ENCODE data around the gene LRRC4C.

The LRRC4C gene

DNA sequence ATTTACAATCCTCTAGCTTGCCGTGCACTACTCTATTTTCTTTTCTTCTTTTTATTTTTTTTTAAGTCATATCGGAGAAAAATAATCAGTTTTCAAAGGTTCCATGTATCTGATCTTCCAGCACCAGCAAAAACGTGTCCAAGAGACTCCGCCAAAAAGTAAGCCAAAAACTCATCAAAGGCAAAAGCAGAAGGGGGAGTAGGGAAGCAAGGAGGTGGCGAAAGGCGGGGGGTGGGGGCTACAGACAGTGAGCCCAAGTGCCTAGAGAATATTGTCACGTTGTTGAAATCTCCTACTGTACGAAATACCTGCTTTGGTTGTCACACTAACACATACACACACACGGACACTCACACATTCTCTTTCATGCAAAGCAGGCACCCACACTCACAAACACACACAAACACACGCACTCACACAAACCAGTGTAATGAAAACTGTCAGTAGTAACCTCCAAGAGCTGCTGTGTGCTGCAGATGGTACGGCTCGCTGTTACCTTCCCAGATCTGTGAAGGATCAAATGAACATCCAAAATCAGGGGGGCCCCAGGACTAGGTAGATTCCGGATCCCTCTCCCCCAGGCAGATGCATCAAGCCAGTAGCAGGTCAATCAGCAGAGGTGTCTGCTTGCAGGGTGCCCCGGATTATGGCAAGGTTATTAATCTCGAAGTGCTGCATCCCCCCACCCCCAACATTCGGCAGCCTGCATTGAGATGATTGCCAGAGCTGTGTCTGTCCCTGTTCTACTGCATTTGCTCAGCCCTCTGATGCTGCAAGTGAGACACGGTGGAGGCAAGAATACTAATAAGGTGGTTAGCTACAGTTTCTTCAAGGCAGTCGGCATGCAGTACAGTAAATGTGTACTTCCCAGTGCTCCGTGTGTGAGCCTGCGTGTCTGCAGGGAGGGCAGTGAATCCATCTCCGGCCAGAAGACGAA lies at the start of gene LRRC4C:
TSS of gene LRRC4C (minus strand) at position 188 of the 937 bp plus-strand sequence.
- no peak for DNase-seq (ENCODE audit: low spot score)

DNA sequence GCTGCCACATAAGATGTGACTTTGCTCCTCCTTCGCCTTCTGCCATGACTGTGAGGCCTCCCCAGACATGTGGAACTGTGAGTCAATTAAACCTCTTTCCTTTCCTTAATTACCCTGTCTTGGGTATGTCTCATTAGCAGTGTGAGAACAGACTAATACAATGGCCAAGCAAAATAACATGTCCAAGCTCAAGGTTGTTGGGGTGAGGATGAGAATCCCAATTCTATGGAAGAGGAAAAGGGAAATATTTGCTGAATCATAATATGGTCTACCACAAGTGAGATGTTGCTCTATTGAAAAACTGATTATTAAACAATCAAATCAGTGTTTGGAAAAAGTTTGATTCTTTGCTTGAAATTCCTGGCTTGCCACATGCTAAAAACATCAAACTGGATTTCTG lies 48.7 kb upstream of the LRRC4C start:
- no peak for DNase-seq (ENCODE audit: low spot score)

DNA sequence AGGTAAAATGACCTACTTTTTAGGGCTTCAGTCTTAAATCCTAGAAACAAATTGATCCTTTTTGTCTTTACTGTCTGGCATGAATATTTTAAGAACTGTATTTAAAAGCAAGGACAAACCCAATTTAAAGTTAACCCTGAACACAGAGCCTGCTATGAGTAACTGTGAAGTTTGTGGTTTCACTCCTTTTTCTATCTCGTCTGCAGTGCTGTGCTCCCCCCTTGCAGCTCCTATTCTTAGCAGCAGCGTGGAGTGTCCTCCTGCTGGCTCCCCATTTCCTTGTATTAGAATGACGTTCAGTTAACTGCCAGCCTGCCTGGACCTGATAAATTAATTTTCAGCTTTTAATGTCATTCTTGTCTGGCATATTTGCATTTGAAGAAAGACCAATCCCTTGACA lies 40.0 kb upstream of the LRRC4C start:
- DNase-seq (ENCODE audit: low spot score): no peak

DNA sequence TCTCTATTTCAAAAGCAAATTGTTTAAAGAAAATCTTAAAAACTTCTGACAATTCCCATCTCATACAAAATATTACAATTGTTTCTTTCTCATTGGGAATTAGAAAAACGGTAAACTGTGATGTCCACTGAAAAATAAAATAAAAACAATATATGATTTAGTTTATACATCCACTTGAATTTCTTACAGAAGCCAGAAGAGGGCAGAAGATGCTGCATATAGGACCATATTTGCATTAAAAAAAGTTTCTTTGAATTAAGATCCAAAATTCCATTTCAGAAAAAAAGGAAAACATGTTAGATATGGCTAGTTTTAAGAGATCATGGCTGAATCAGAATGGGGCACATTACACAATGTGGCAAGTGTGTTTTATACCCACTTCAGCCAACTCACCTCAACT lies 39.3 kb upstream of the LRRC4C start:
- DNase-seq (ENCODE audit: low spot score): no peak

DNA sequence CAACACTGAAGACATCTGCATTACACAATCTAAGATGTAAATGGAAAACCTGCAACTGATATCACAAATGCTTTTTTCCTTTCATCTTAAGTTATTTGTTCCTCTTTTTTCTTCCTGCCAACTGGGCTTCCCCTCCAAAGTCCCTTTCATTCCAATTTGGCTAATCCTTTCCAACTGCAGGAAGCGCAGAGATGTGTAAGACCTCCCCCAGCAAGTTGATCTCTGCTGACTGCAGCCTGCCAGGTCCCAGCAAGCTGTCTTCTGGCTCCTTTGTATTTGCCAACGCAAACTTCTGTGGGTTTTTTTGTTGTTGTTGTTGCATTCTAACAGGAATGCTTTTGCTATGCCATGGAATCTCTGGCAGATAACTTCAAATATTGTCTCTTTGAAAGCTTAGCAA lies 38.5 kb upstream of the LRRC4C start:
- no peak for DNase-seq (ENCODE audit: low spot score)

DNA sequence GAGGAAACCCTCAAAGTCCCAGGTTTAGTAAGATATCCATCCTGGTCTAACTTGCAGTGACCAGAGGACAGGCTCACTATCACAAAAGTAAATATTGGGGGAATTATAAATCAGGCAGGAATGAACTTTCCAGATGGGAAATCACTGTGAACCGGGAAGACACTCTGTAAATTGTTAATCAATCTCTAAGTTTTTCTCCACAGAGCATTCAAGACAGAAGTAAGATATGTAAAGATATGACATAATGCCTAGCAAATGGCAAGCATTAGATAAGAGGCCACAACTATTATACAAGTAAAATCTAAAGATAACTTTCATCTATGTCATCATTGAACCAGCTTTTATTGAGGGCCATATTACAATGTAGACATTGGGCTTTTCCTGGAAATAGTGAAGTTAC lies 35.3 kb upstream of the LRRC4C start:
- no peak for DNase-seq (ENCODE audit: low spot score)

DNA sequence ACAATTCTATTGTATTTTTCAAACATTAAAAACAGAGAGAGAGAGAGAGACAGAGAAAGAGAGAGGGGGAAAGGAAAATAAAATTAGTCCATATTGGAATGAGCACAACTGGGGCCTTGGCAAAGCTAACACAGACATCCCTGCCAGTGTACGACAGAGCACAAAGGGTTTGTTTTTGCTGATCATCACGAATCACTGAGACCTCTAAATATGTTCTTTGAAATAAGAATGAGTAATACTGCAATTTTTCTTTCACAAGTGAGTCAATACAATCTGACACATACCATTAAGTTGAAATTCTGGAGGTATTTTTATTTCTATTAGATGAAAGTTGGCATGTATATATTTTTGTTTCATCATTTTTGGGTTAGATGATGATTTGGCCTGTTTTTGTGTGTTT lies 27.0 kb upstream of the LRRC4C start:
- no peak for DNase-seq (ENCODE audit: low spot score)

DNA sequence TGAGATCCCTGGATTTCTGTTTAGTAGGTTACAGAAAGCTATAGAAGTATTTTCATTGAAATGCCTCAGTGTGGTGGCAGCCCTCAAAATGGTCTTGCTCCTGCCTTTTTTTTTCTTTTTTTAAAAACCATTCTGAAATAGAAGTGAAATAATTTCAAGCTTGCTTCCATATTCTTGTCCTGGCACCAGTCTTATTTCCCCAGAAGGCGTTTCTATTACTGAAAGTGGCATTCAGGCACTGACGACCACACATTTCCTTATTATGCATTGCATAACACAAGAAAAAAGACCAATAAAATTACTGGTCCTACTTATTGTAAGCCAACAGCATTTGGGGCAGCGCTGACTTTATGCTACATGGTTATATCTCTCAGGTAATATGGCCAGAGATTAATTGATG lies 24.5 kb upstream of the LRRC4C start:
- no peak for DNase-seq (ENCODE audit: low spot score)

DNA sequence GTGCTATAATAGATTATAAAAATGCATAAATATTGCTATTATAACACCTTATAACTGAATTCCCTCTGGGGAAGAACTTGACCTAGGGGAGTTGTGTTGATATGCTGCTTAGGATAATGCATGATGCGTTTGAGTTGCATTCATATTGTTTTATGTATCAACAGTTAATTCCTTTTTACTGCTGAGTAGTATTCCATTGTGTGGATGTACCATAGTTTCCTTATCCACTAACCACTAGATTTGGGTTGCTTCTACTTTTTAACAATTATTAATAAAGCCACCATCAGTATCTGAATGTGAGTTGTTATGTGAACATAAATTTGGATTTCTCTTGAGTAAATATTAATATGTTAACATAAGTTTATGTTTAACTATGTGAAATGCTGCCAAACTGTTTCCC lies 19.7 kb upstream of the LRRC4C start:
- no peak for DNase-seq (ENCODE audit: low spot score)

DNA sequence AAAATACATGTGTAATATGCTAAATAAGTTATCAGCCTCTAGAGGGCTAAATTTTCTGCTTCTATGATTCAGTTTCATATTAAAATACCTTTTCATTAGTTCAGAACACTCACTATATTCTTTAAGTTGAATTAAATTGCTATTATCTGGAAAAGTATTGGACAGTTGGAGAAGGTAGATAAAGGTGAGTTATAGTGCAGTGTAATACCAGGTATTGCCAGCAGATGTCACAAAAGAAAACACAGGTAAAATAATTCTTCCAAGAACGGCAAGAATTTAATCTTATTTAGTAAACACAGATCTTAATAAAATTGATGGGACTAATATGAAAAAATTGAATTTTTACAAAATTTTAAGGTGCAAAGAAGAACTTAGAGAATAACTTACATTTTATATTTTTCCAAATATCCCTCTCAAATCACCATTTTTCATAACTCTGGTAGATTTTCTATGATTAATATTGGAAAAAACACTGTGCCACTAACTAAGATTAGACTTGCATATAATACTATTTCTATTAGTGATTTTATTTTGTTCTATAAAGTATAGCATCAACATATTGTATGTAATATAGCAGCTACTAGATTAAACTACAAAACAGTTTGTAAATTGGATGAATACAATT lies 1.7 kb upstream of the LRRC4C start:
- DNase-seq (ENCODE audit: low spot score): no peak

DNA sequence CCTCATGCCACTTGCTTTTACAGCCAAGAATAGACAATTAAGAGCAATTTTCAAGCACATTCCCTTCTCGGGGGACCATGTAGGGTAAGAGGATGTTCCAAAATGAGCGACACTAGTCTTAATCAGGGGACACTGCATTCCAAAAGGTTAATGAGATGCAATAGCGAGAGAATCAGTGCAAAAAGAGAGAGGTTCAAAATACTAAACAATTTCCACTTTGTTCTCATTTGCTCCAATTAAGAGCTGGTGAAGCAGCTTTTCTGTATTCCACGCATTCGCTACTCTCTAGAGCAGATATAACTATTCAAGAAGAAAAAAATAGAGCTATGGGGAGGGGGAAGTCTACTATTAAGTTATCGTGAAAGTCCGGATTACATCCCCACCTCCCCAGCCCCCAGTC lies 811 bp downstream of the LRRC4C start:
- no peak for DNase-seq (ENCODE audit: low spot score)

DNA sequence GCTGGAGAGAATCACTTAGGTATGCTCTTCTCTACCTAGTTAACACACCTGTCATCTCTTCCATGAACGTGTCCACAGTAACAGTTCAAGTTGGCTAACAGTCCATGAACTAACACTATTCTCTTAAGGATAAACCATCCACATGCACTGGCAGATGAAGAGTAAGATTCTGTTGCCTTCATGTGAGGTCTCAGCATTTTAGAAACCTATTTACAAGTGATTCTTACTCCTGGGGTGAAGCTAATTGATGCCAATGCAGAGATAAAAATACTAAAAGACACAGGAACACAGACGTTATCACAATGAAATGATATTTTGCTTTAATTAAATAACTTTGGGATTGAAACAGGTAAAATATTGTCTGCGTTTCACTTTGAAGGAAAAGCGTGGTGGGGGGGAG lies 1.3 kb downstream of the LRRC4C start:
- DNase-seq (ENCODE audit: low spot score): no peak

DNA sequence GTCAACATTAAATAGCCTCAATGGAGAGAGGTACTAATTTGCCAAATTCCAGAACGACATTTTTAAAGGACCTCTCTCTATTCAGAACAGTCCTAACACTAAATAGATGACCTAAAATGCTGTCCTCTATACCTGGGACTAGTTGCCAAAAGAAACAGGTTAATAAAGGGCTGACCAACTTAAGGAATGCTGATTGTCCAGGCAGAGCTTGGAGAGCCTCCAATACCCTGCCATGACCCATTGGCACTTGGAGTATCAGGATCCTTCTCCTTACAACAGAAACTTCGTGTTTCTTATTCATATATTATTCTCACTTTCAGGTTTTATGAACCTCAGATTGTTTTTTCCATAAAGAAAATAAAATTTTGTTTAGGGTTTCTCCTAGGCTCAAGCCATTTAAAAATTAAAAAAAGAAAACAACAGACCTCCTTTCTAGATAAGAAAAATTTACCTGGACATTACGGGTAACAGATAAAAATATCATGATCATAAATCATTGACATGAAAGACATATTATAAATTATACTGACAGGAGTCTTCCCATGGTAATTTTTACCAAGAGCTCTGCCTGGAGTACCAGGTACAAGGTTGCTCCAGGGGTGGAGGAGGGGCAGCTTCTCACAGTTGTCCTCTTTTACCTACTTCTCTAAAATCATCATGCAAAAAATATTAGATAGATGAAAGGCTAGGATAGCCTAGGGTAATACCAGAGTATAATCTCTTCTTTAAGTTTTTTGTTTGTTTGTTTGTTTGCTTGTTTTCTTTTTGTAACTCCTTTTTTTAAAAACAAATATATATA lies 2.0 kb downstream of the LRRC4C start:
- DNase-seq (ENCODE audit: low spot score): no peak

DNA sequence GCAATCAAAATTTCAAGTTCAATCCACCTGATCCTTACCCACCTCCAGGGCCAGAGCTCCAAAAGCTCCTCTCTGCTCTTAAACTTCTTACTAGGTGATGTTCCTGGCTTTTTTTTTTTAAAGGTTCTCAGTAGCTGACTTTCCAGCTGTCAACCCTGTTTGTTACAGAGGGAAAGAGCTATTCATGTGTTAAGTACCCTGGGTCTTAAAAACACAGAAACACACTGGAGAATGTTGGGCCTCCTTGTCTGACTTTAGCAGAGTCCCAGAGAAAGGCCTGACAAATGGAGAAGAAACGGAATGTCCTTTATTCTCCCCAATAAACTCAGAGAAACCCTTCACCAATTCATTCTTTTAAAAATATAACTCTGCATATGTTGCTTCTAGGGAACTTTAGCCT lies 3.2 kb downstream of the LRRC4C start:
- DNase-seq (ENCODE audit: low spot score): no peak

DNA sequence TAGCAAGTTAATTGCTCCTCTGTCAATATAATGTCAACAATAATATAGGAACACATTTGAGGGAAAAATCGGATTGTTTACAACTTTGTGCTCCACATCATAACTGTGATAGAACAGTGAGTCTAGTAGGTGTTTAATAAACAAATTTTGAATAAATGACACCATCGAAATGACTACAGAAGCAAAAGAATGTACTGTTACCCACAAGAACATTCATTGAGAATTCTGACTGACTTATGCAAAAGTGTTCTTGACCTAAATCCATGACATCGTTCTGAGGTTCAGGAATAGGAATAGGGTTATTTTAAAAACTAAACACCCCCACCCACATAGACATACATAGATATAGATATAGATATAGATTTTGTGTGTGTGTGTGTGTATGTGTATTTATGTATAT lies 8.4 kb downstream of the LRRC4C start:
- no peak for DNase-seq (ENCODE audit: low spot score)

DNA sequence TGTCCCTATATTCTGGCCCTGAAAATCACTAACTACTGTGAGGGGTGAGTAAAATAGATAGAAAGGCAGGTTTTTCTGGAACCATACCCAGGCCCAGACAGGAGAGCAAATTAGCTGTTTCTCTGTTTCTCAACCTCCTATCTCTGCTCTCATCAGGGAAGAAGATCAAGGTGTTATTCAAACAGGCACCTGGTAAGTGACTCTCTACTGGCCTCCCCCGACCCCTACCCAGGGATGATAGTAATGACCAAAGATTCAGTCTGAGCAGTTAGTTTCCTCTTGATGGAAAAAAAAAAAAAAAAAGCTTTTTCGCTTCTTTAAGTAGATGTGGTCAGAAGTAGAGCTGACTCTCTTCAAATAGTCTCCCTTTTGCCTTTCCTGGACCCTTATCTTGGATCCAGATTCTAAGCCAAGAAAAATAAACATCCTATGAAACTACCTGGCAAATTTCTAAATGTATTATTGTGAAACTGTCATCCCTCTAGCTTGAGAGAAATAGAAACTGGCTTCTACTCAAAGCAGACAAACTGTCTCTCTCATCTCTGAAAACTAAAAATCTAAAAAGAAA lies 9.9 kb downstream of the LRRC4C start:
- DNase-seq (ENCODE audit: low spot score): no peak

DNA sequence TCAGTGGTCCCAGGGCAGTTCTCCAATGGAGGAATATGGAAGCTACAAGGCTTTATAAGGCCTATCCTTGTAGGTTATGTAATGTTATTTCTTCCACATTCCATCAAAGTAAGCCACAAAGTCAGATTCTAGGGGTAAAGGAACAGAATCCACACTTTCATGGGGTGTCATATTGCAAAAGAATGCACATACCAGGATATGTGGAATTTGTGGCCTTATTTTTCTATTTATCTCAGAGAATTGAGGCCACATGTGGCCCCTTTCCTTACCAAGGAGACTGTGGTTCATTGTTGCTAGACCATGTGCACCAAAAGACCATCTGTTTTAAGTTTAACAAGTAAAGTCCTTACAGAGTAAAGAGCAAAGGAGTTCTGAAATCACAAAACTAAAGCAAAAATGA lies 12.9 kb downstream of the LRRC4C start:
- no peak for DNase-seq (ENCODE audit: low spot score)

DNA sequence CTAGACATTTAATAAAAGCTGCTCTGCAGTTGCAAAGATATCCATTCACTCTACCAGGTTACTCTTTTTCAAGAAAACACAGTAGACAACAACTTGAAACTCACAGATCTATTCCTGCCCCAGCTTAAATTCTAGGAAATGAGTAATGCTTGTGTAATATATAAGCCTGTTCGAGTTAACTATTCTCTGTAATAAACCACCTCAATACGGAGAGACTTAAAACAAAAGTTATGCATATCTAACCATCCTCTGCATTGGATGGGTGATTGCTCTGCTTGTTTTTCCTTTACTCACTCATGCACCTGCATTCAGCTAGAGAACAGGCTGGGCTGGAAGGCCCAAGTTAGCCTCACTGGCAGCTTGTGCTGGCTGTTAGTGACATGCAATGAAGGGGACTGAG lies 13.3 kb downstream of the LRRC4C start:
- DNase-seq (ENCODE audit: low spot score): no peak

DNA sequence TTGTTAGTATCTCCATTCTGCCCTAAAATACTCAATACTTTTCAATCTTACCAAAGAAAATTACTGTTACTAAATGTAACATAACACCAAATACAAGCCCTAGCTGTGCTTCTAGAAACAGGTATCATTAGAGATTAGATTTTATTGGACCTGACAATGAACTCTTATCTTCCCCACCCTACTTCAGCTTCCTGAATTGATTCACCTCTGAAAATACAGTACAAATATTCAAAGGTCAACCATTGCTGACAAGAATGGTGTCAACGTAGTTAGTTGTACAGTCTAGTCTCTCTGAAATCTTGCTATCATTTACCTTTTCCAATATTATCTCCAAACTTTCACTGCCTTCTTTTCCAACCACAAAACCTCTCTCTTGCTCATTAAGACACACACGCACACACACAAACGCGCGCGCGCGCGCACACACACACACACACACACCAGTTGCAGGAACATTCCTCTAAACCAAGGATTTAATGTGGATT lies 22.4 kb downstream of the LRRC4C start:
- no peak for DNase-seq (ENCODE audit: low spot score)

DNA sequence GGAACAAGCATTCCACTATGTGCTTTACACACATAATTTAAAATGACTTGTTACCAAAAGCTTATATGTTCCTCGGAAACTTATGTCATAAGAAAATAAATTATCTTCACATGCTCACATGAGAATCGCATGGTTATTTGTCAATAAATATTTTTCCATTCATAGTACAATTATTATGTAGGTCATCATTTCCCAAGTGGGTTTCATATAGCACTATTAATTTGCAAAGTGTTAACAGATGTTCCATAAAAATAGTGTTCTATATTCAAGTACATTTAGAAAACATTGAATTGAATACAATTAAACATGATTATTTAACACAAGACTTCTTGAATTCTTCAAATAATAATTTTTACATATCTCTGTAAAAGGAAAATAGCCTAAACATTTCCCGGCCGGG lies 23.9 kb downstream of the LRRC4C start:
- no peak for DNase-seq (ENCODE audit: low spot score)

DNA sequence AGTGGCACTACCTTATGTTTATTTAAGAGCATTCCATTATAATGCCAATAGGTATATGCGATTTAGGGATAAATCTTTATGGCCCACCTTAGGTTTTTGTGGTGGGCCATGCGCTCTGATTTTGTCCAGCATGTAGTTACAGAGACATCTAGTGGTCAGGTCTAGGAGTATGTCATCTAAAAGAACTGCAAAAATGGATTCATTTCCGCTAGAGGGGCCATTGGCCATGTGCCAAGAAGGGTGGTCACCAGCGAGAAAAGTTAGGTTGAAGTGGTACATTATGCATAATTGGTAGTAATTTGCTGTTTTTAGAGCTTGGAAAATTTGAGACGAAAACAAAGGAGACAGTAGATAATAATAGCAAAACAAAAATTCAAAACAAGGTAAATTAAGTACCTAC lies 27.7 kb downstream of the LRRC4C start:
- DNase-seq (ENCODE audit: low spot score): no peak

DNA sequence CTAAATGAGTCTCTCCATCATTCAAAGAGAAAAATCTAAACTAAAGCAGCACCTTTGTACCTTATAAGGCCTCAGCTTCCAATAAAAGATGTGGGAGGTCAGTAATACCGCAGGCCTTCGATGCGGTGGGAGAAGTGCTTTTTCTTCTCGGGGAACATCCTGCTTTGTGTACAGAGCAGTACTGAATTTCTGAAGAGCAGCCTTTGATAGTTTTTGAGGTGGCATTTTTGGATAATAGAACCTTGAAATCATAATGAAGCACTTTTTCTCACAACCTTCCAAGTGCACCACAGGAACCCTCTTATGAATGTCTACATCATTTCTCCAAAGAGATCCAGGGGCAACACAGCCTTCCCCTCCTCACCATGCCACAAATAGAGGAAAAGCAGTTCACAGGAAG lies 39.6 kb downstream of the LRRC4C start:
- DNase-seq (ENCODE audit: low spot score): no peak

Data from HuH-7.5 (cell line).